Nephron progenitor cell (in vitro differentiated cells): ENCODE results near the gene LPP.

ENCODE experiments used
- DNase-seq: peaks from one replicate; pipeline ENCODE4 v3.0.0; 2021
- H3K27ac Mint-ChIP-seq: 2 replicates; pipeline ENCODE4 v1.8.0; 2021; ENCODE audit warnings: mild to moderate bottlenecking, moderate library complexity, mixed read lengths
- H3K27me3 Mint-ChIP-seq: 2 replicates; pipeline ENCODE4 v1.8.0; 2021; ENCODE audit warnings: mild to moderate bottlenecking, low read depth, mixed read lengths; ENCODE audit not compliant: poor library complexity
- H3K36me3 Mint-ChIP-seq: 2 replicates; pipeline ENCODE4 v1.8.0; 2021; ENCODE audit warnings: low read depth, mixed read lengths
- H3K4me1 Mint-ChIP-seq: 2 replicates; pipeline ENCODE4 v1.8.0; 2021; ENCODE audit warnings: mixed read lengths
- H3K4me3 Mint-ChIP-seq: 2 replicates; pipeline ENCODE4 v1.8.0; 2021; ENCODE audit warnings: mild to moderate bottlenecking, moderate library complexity, mixed read lengths
- H3K9me3 Mint-ChIP-seq: 2 replicates; pipeline ENCODE4 v1.8.0; 2021; ENCODE audit warnings: mild to moderate bottlenecking, moderate library complexity, mixed read lengths
- CTCF ChIP-seq: fragments of 200-600 bp; sonication (generic); IDR thresholded peaks from 2 replicates; pipeline ENCODE4 v1.5.0; 2021; ENCODE audit warnings: antibody characterized with exemption

The LPP gene

GRCh38 chr3:188923671-188924070 lies 769.7 kb downstream of the LPP start:
- H3K36me3 Mint-ChIP-seq, result peaks cover 4% of the 10 kb centered on the region
- peaks cover 8% of the 10 kb centered on the region for H3K27me3 Mint-ChIP-seq
- H3K4me3 Mint-ChIP-seq, result no peak overlapping the region
- H3K27ac Mint-ChIP-seq, result no peak overlapping the region
- H3K4me1 Mint-ChIP-seq, result peaks cover 34% of the 10 kb centered on the region
- TF ChIP-seq CTCF, result no peak
- H3K9me3 Mint-ChIP-seq, result peaks cover 11% of the 10 kb centered on the region
- no peak for DNase-seq

GRCh38 chr3:188925376-188925775 lies 771.4 kb downstream of the LPP start:
- H3K27ac Mint-ChIP-seq, result no peak overlapping the region
- no peak for TF ChIP-seq CTCF
- H3K4me1 Mint-ChIP-seq, result peaks cover 48% of the 10 kb centered on the region
- peaks cover 8% of the 10 kb centered on the region for H3K27me3 Mint-ChIP-seq
- DNase-seq, result no peak
- H3K4me3 Mint-ChIP-seq, result no peak overlapping the region
- H3K9me3 Mint-ChIP-seq, result peaks cover 5% of the 10 kb centered on the region
- H3K36me3 Mint-ChIP-seq, result no peaks in the 10 kb centered on the region

DNA sequence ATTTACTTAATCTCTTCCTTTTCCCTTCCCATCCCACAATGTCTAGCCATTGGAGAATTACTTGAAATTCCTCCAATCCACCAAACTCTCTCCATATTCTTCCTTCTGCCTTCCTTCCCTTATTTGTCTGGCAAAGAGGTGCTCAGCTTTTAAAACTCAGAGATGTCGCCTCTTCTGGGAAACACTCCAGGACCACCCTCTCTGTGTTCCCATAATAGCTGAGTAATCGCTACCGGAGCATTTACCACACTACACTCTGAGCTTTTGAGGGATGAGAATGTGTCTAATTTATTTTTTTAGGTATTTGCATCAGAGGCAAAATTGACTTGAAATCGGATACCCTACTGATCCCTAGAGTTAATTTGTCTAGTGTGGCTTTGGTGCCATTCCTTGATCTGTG lies 772.2 kb downstream of the LPP start:
- no peak for TF ChIP-seq CTCF
- no peak for DNase-seq
- no peaks in the 10 kb centered on the region for H3K9me3 Mint-ChIP-seq
- H3K27me3 Mint-ChIP-seq, result peaks cover 8% of the 10 kb centered on the region
- H3K4me1 Mint-ChIP-seq, result peaks cover 49% of the 10 kb centered on the region
- no peak overlapping the region for H3K4me3 Mint-ChIP-seq
- no peak overlapping the region for H3K27ac Mint-ChIP-seq
- no peaks in the 10 kb centered on the region for H3K36me3 Mint-ChIP-seq

GRCh38 chr3:188926741-188927511 lies 773.0 kb downstream of the LPP start:
- peak; percentile 20 for DNase-seq

GRCh38 chr3:188927971-188928370 lies 774.0 kb downstream of the LPP start:
- no peak for TF ChIP-seq CTCF
- Mint-ChIP-seq H3K27me3 (peaks cover 3% of the 10 kb centered on the region), H3K9me3 (no peaks in the 10 kb centered on the region), H3K36me3 (no peaks in the 10 kb centered on the region), H3K4me3 (no peak overlapping the region), H3K27ac (no peak overlapping the region), H3K4me1 (peaks cover 58% of the 10 kb centered on the region)
- no peak for DNase-seq

More at GRCh38 chr3:188926741-188927511, 773.0 kb downstream of the LPP start:
- Mint-ChIP-seq H3K36me3 (no peaks in the 10 kb centered on the region), H3K4me3 (no peak overlapping the region), H3K4me1 (peaks cover 58% of the 10 kb centered on the region), H3K9me3 (no peaks in the 10 kb centered on the region), H3K27ac (peak overlapping the region; percentile 79), H3K27me3 (peaks cover 5% of the 10 kb centered on the region)
- no peak for TF ChIP-seq CTCF

DNA sequence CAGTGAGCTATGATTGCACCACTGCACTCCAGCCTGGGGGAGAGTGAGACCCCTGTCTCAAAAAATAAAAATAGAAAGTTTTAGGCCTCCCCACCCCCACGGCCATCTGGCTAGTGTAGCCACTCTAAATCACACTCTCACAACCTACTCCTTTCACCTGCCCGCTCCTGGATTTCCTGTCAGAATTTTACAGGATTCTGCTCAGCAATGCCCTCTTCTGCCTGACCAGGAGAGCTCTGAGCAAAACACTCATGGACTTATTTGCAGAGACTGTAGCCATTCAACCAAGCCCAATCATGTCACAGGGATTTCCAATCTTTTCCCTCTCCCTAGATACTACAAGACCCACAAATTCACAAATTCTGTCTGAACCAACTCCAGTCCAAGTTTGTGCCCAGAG lies 775.2 kb downstream of the LPP start:
- no peak for TF ChIP-seq CTCF
- no peak for DNase-seq
- Mint-ChIP-seq H3K9me3 (no peaks in the 10 kb centered on the region), H3K27me3 (no peaks in the 10 kb centered on the region), H3K27ac (no peak overlapping the region), H3K36me3 (no peaks in the 10 kb centered on the region), H3K4me1 (peaks cover 58% of the 10 kb centered on the region), H3K4me3 (no peak overlapping the region)
